ENCODE measurements around the gene CHCT1. TPM values are rescaled to one million over a fixed set of nuclear protein-coding genes. Genes with fewer than 3 reads are reported as not detected.

CHCT1 gene
- total and polyA plus RNA-seq, 12 donors = 0.37 to 0.41 TPM; not detected in 10

GRCh38 chr17:60392042-60392844, 30.0 kb upstream of the CHCT1 start, which contains the start of gene USP32:
USP32 (minus strand) TSS chr17:60392133; CDS start chr17:60391939, 194 bp downstream.
- Histone ChIP-seq H3K9me3 (replicated peaks in 1 of 3) (no peaks in the 10 kb centered on the region), H3K36me3 (replicated peaks in 1 of 2) (no peaks in the 10 kb centered on the region), H3K27ac (peak within 1 kb of the TSS; percentile 85 to 97 (median 93)), H3K27me3 (no peaks in the 10 kb centered on the region), H3K4me3 (peak within 1 kb of the TSS; percentile 72 to 86 (median 76)), H3K4me1 (replicated peaks in 1 of 2) (peaks cover 0 to 28% of the 10 kb centered on the region in 2 donors)
- intact Hi-C loops (cut with DNase I) = loop anchor here in 1 of 2 donors (5.0 to 10.0 kb wide), 2 partner anchors 35 to 157 kb away; no protein-coding TSS in a partner anchor
- peak; percentile 60 to 71 for TF ChIP-seq POLR2A (IDR thresholded peaks at IDR 0.05)
- peak in 5 of 6 experiments; percentile 10 to 41 (median 22) for TF ChIP-seq CTCF (IDR thresholded peaks at IDR 0.05)
- DNase-seq = peak; percentile 97 to 100 (median 99)
- WGBS, 4 donors = 0 to 1% (median 0%) methylated on average over 19 to 68 of the region's 68 CpGs

GRCh38 chr17:60392845-60393702, 29.2 kb upstream of the CHCT1 start:
- TF ChIP-seq CTCF (IDR thresholded peaks at IDR 0.05) = no peak
- no peak for TF ChIP-seq POLR2A (IDR thresholded peaks at IDR 0.05)
- Histone ChIP-seq H3K36me3 (replicated peaks in 1 of 2) (no peaks in the 10 kb centered on the region), H3K4me1 (replicated peaks in 1 of 2) (peaks cover 0 to 26% of the 10 kb centered on the region in 2 donors), H3K27me3 (no peaks in the 10 kb centered on the region), H3K9me3 (replicated peaks in 1 of 3) (no peaks in the 10 kb centered on the region), H3K27ac (peak overlapping the region; percentile 85 to 97 (median 93)), H3K4me3 (peak overlapping the region; percentile 13 to 86 (median 65))
- peak; percentile 47 to 81 (median 58) for DNase-seq
- WGBS, 4 donors = 15 to 20% (median 17%) methylated on average over 17 of the region's 17 CpGs
- intact Hi-C loops (cut with DNase I) = loop anchor here in 1 of 2 donors (5.0 to 10.0 kb wide), 2 partner anchors 36 to 158 kb away; no protein-coding TSS in a partner anchor

GRCh38 chr17:60393840-60394723, 28.2 kb upstream of the CHCT1 start:
- H3K27ac ChIP-seq = peak overlapping the region in 1 of 5 donors; percentile 15
- peaks cover 0 to 18% of the 10 kb centered on the region in 2 donors for H3K4me1 ChIP-seq (replicated peaks in 1 of 2)
- TF ChIP-seq CTCF (IDR thresholded peaks at IDR 0.05) (no peak), POLR2A (IDR thresholded peaks at IDR 0.05) (no peak)
- H3K4me3 ChIP-seq = no peak overlapping the region
- whole genome bisulfite sequencing, 4 donors = 85 to 95% (median 90%) methylated on average over 17 of the region's 17 CpGs
- no peak for DNase-seq
- no peaks in the 10 kb centered on the region for H3K9me3 ChIP-seq (replicated peaks in 1 of 3)
- intact Hi-C loops (cut with DNase I) = loop anchor here in 1 of 2 donors (5.0 to 10.0 kb wide), 2 partner anchors 37 to 159 kb away; no protein-coding TSS in a partner anchor
- H3K36me3 ChIP-seq (replicated peaks in 1 of 2) = no peaks in the 10 kb centered on the region
- no peaks in the 10 kb centered on the region for H3K27me3 ChIP-seq
